HCT116 (cell line): ENCODE measurements around the gene PIK3CD.

ENCODE experiments used
- CTCF ChIP-seq, 3 experiments: fragments of 200-600 bp in 1 of 3; sonication (generic) in 1 of 3; IDR thresholded peaks in 2 of 3; conservative IDR thresholded peaks in 1 of 3; 2 replicates each; pipeline ENCODE4 v1.5.1; 2012 to 2017; ENCODE audit warnings: low read depth in 2 of 3, low read length in 2 of 3, antibody characterized with exemption in 1 of 3, borderline replicate concordance in 1 of 3, control low read depth in 1 of 3, mild to moderate bottlenecking in 1 of 3, mixed read lengths in 1 of 3, mixed run types in 1 of 3, moderate library complexity in 1 of 3; ENCODE audit not compliant: insufficient read depth in 1 of 3
- EZH2 ChIP-seq: fragments of 200-600 bp; sonication (generic); IDR thresholded peaks from 2 replicates; pipeline ENCODE4 v1.6.1; 2017; ENCODE audit warnings: antibody characterized with exemption, mixed run types
- RAD21 ChIP-seq: IDR thresholded peaks from 2 replicates; pipeline ENCODE4 v1.6.1; 2012; ENCODE audit warnings: low read depth, mild to moderate bottlenecking
- YY1 ChIP-seq: IDR thresholded peaks from 2 replicates; pipeline ENCODE4 v1.6.1; 2011; ENCODE audit warnings: low read length, low read depth, moderate library complexity, mild to moderate bottlenecking; ENCODE audit not compliant: insufficient replicate concordance; ENCODE audit errors: extremely low read depth
- TF ChIP-seq, protein P1 (sequence below): IDR thresholded peaks from 2 replicates; pipeline ENCODE4 v1.6.1; 2012

- TF ChIP-seq YY1 (no peak), RAD21 (no peak), CTCF (IDR thresholded peaks at IDR 0.05 in 2 of 3, conservative IDR thresholded peaks at IDR 0.05 in 1 of 3; ENCODE audit: borderline replicate concordance in 1 of 3, insufficient read depth in 1 of 3, low read depth in 2 of 3, low read length in 2 of 3) (no peak), EZH2 (no peak)
- TF ChIP-seq, protein P1, sequence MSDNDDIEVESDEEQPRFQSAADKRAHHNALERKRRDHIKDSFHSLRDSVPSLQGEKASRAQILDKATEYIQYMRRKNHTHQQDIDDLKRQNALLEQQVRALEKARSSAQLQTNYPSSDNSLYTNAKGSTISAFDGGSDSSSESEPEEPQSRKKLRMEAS, result no peak
Observed at GRCh38 chr1:9651220-9651564, 339 bp upstream of the PIK3CD start.
